WI38 (cell line): ENCODE measurements around the gene FRMPD2.

ENCODE experiments used
- H3K4me3 ChIP-seq: 2 replicates; pipeline ENCODE4 v1.5.1; 2011; ENCODE audit warnings: low read depth, mild to moderate bottlenecking, control low read depth, low read length
- TF ChIP-seq, protein P1 (sequence below): IDR thresholded peaks from 2 replicates; pipeline ENCODE4 v1.5.1; 2012; ENCODE audit warnings: low read depth, mild to moderate bottlenecking, control low read depth, low read length

The FRMPD2 gene

DNA sequence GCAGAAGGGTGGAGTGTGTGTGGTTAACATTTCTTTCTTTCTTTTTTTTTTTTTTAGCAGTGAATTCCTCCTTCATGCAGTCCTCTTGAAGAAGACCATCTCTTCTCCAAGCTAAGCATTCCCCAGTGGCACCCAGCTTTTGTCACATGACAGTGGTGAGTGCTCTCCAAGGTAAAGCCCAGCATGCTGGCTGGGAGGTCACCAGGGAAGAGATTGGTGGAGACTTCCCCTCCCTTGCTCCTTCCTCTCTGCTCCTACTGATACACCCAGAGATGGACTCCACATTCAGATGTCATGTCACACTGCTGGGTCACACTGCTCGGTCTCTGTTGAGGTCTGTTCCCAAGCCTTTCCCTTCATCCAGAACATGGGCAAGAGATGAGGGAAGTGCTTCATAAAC lies 55.3 kb downstream of the FRMPD2 start:
- TF ChIP-seq, protein P1, sequence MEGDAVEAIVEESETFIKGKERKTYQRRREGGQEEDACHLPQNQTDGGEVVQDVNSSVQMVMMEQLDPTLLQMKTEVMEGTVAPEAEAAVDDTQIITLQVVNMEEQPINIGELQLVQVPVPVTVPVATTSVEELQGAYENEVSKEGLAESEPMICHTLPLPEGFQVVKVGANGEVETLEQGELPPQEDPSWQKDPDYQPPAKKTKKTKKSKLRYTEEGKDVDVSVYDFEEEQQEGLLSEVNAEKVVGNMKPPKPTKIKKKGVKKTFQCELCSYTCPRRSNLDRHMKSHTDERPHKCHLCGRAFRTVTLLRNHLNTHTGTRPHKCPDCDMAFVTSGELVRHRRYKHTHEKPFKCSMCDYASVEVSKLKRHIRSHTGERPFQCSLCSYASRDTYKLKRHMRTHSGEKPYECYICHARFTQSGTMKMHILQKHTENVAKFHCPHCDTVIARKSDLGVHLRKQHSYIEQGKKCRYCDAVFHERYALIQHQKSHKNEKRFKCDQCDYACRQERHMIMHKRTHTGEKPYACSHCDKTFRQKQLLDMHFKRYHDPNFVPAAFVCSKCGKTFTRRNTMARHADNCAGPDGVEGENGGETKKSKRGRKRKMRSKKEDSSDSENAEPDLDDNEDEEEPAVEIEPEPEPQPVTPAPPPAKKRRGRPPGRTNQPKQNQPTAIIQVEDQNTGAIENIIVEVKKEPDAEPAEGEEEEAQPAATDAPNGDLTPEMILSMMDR = no peak
- no peak overlapping the region for H3K4me3 ChIP-seq

DNA sequence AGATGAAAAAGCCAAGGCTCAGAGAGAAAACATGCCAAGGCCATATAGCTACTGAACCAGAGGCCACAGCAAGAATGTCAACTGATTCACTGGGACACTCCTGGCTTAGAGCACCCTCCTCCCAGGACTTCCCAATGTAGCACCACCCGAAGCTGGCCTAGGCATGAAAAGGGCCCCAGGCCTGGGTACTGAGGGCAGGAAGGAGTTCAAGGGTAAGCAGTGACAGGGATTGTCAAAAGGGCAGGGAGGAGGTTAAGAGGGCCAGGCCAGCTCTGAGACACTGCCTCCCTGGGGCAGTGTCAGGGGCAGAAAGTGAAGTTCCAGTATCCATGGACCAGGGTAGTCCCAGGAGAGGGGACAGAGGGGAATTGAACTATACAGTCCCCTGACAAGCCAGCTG lies 57.8 kb downstream of the FRMPD2 start:
- TF ChIP-seq, protein P1 = no peak

DNA sequence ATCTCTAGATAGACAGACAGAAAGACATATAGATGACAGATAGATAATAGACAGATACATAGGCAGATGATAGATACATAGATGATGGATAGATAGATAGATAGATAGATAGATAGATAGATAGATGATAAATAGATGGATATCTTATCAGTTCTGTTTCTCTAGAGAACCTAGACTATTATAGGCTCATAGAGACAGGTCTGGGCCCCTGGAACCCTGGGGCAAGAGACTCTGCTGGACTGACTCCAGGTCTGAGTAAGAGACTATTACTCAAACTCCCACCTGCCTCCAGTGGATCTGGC lies 58.3 kb downstream of the FRMPD2 start:
- H3K4me3 ChIP-seq = no peak overlapping the region
- TF ChIP-seq, protein P1 = no peak

More for the DNA sequence above, 57.8 kb downstream of the FRMPD2 start:
- H3K4me3 ChIP-seq = no peak overlapping the region

DNA sequence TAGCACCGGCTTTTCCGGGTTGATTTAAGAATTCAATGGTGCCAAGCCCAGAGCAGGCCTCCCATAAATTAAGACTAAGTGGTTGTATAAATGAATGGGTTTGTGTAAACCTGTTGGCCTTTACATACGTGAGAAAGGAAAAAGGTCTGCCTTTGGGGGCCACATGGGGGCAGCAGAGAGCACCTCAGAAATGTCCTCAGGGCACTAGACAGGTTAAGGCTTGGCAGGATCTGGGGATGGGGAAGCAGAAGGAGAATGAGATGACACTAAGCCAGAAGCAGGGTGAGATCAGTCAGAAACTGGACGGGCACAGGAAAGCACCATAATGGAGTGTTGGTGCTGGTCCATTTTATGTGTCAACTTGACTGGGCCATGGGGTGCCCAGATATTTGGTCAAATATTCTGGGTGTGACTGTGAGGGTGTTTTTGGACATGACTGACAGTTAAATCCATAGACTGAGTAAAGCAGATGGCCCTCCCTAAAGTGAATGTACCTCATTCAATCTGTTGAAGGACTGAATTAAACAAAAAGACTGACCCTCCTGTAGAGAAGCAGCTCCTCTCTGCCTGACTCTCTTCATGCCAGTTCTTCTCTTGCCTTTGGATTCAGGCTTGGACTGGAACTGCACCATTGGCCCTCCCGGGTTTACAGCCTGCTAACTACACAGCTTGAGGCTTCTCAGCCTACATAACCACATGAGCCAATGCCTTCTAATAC lies 58.9 kb downstream of the FRMPD2 start:
- no peak overlapping the region for H3K4me3 ChIP-seq

DNA sequence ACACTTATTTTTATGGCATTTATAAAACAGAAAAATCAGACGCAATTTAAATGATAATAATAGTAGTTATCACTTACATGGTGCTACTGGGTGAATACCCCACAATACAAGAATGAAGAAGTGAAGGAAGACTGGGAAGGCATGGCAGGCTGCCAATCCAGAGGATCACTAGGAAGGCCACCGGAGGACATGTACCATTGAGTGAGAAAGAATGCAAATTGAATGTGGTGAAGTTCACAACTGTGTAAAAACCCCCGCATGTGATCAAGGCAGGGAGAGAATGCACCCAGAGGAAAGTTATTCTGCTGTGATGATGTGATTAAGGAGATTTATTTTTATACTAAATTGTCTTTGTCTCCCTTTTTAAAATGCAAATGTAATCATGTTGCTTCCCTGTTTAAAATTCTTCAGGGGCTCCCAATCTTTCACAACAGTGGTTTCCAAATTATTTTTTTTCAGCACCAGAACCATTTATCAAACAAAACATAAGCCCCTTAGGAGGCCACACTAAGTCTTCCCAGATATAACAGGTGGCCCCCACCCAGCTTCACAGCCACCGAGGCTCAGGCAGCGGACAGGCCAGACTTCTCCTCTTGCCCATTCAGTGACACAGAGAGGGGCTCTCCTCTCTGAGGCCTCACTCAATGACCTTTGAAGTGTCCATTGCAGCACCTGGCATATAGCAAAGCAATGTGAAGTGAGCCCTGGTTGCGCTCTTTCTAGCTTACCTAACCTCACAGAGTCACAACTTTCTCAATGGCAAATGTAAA lies 59.6 kb downstream of the FRMPD2 start:
- H3K4me3 ChIP-seq = no peak overlapping the region
- TF ChIP-seq, protein P1 = no peak

More for the DNA sequence above, 58.9 kb downstream of the FRMPD2 start:
- TF ChIP-seq, protein P1 = peak; percentile 71; the same call in 1 of the 2 replicates

DNA sequence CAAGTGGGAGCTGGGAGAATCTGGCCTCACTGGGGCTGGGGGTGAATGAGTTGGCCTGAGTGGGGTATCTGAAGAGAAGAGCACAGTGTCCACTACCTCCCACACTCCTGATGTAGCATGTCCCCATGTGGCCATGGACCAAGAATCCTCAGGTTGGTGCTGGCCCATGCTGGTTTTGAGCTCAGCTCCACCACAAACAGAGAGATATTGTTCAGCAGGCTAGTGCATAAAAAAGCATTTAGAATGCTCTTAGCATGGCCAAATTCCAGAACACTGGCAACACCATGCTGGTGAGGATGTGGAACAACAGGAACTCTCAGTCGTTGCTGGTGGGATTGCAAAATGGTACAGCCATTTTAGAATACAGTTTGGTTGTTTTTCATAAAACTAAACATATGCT lies 61.4 kb downstream of the FRMPD2 start:
- H3K4me3 ChIP-seq = no peak overlapping the region
- TF ChIP-seq, protein P1 = no peak

DNA sequence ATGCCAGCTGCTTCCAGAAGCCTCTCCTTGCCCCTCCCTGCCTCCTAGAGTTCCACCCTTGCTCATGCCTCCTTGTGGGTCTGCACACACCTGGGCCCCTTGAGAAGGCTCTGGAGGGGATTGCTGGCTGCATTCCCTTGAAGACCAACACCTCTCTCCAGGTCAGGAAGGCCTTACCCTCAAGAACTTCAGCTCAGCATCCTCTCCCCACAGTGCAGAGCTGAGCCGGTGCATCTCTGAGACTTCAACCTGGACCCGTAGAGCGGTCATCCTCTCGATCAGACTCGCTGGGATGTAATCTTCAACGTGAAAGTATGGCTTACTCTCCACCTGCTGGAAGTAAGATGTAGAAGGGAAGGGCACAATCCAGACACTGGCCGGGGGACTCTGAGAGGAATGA lies 62.7 kb downstream of the FRMPD2 start:
- TF ChIP-seq, protein P1 = no peak
- H3K4me3 ChIP-seq = no peak overlapping the region
